ENCODE results near the gene C6orf120. TPM values are rescaled to one million over a fixed set of nuclear protein-coding genes. Genes with fewer than 3 reads are reported as not detected.

Gene C6orf120
- 10 to 100 TPM; 16.7 to 35.3 (median 29.2) TPM for total RNA-seq

DNA sequence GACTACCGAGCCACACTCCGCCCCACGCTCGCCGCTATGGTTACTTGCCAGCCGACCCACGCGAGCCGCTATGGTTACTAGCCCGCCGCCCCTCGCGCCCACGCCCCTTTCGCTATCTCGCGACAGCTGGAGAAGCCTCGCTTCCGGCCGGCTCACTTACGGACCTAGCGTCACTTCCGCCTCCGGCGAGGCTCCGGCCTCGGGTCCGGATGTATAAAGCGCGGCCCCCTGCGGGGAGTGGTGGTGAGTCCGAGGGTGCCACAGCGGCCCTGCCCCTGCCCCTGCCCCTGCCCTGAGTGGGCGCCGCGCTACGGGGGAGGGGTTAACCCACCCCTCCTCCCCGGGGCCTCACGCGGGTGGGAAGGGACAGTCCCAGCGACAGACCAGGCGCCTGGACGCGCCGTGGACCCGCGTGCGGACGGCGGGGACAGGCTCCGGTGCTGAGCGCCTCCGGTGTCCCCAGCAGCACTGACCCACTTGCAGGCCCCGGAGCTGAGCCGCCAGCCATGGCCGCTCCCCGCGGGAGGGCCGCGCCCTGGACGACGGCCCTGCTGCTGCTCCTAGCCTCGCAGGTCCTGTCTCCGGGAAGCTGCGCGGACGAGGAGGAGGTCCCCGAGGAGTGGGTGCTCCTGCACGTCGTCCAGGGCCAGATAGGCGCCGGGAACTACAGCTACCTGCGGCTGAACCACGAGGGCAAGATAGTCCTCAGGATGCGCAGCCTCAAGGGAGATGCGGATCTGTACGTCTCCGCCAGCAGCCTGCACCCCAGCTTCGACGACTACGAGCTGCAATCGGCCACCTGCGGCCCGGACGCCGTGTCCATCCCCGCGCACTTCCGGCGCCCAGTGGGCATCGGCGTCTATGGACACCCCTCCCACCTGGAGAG, at the start of gene C6orf120, which contains the start of gene WDR27:
Gene C6orf120 (plus strand): TSS at position 173 of the 886 bp plus-strand sequence. CDS start 334 bp downstream, at position 507.
Gene WDR27 (minus strand): TSS at position 76 of the 886 bp plus-strand sequence. CDS start 13,024 bp downstream, outside the sequence.
- Histone ChIP-seq H3K4me3 (peak within 1 kb of the TSS; percentile 67 to 82), H3K27me3 (no peaks in the 10 kb centered on the region), H3K9me3 (no peaks in the 10 kb centered on the region), H3K4me1 (peaks cover 0 to 9% of the 10 kb centered on the region in 2 donors), H3K27ac (peak within 1 kb of the TSS; percentile 86 to 91), H3K36me3 (no peaks in the 10 kb centered on the region)
- peak; percentile 94 to 95 for DNase-seq
- TF ChIP-seq POLR2A (IDR thresholded peaks at IDR 0.05), result peak; percentile 84 to 96
- TF ChIP-seq, protein P1, sequence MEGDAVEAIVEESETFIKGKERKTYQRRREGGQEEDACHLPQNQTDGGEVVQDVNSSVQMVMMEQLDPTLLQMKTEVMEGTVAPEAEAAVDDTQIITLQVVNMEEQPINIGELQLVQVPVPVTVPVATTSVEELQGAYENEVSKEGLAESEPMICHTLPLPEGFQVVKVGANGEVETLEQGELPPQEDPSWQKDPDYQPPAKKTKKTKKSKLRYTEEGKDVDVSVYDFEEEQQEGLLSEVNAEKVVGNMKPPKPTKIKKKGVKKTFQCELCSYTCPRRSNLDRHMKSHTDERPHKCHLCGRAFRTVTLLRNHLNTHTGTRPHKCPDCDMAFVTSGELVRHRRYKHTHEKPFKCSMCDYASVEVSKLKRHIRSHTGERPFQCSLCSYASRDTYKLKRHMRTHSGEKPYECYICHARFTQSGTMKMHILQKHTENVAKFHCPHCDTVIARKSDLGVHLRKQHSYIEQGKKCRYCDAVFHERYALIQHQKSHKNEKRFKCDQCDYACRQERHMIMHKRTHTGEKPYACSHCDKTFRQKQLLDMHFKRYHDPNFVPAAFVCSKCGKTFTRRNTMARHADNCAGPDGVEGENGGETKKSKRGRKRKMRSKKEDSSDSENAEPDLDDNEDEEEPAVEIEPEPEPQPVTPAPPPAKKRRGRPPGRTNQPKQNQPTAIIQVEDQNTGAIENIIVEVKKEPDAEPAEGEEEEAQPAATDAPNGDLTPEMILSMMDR (IDR thresholded peaks at IDR 0.05), result peak in 2 of 4 experiments; percentile 16 to 18
- intact Hi-C loops (cut with DNase I; ENCODE audit: low total_unique reads), result no loop called here

DNA sequence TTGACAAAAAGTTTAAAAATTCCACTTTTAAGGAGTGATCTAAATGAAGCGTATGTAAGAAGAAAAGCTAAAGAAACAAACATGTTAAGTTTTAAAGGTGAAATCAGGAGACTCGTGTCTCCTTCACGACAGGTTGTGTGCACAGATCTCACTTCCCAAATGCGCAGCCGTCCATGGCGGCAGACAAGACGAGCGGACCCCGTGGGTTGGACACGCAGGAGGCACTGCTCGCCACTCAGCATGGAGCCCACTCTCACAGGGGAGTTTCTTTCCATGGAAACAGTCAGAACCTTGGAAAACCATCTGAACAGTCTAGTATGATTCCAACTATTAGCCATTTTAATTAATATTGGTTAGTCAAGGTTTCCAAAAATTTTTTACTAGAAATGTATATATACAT, 49.0 kb upstream of the C6orf120 start:
- Histone ChIP-seq H3K27me3 (no peaks in the 10 kb centered on the region), H3K4me3 (no peak overlapping the region), H3K9me3 (no peaks in the 10 kb centered on the region), H3K4me1 (no peaks in the 10 kb centered on the region), H3K36me3 (no peaks in the 10 kb centered on the region), H3K27ac (no peak overlapping the region)
- no peak for DNase-seq
- TF ChIP-seq POLR2A (IDR thresholded peaks at IDR 0.05), result no peak
- TF ChIP-seq, protein P1 (IDR thresholded peaks at IDR 0.05), result no peak
- intact Hi-C loops (cut with DNase I; ENCODE audit: low total_unique reads), result no loop called here

DNA sequence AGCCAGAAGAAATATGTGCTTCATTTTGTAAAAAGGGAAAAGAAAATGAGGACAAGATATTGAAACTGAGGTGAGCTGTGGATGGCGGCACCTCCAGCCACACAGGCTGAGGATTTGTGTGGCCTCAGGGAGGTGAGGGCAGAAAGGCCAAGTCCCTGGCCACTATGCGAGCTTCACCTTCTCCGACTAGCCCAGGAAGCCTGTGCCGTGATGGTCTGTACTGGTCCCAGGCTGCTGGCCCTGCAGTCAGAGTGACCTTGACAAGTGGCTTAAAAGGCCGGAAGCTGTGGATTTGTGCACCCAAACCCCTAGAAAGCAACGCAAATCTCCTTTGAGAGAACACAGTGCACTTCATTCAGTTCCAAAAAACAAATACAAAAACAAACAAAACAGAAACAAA, 48.2 kb upstream of the C6orf120 start:
- H3K4me3 ChIP-seq, result peak overlapping the region in 1 of 2 donors; percentile 1

DNA sequence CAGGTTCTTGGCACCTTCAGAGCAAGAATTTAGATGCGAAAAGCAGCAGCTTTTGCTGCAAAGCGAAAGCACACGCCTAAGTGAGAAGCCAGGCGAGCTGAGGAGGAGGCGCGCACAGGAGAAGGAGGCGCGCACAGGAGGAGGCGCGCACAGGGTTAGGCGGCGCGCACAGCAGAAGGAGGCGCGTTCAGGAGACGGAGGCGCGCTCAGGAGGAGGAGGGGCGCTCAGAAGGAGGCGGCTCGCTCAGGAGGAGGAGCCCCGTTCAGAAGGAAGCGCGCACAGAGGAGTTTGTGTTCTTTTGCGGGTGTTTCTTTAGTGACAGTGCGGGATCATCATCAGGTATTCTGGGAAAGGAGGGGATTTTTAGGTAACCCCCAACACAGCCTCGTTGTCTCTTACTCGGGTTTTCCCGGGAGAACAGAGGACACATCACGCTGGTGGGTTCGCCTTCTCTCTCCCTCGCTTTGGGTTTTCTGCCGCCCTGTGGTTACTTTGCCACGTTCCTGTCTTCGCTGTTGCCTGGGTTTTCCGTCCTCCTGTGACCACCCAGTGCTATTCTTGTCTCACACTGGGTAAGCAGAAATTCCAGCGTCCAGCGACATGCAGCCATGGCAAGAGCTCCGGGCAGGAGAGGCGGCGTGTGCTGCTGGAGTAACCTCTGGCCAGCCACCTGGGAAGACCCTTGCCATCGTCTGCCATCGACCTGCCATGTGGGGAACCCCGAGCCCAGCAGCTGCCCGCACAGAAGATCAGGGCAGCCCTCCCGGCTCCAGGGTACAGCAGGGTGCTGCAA, 47.1 kb upstream of the C6orf120 start:
- TF ChIP-seq POLR2A (IDR thresholded peaks at IDR 0.05), result peak in 1 of 2 donors; percentile 54
- TF ChIP-seq, protein P1 (IDR thresholded peaks at IDR 0.05), result peak; percentile 12 to 21 (median 19)
- no peaks in the 10 kb centered on the region for H3K27me3 ChIP-seq
- intact Hi-C loops (cut with DNase I; ENCODE audit: low total_unique reads), result no loop called here
- peak overlapping the region; percentile 83 to 87 for H3K27ac ChIP-seq
- no peaks in the 10 kb centered on the region for H3K9me3 ChIP-seq
- H3K36me3 ChIP-seq, result no peaks in the 10 kb centered on the region
- H3K4me1 ChIP-seq, result no peaks in the 10 kb centered on the region
- H3K4me3 ChIP-seq, result peak overlapping the region; percentile 40 to 43
- DNase-seq, result peak; percentile 73 to 79

More for the DNA sequence above, 48.2 kb upstream of the C6orf120 start:
- Histone ChIP-seq H3K27me3 (no peaks in the 10 kb centered on the region), H3K9me3 (no peaks in the 10 kb centered on the region), H3K27ac (peak overlapping the region; percentile 83 to 87), H3K4me1 (no peaks in the 10 kb centered on the region), H3K36me3 (no peaks in the 10 kb centered on the region)
- TF ChIP-seq, protein P1 (IDR thresholded peaks at IDR 0.05), result no peak
- no peak for TF ChIP-seq POLR2A (IDR thresholded peaks at IDR 0.05)
- DNase-seq, result no peak
- intact Hi-C loops (cut with DNase I; ENCODE audit: low total_unique reads), result no loop called here
